Stimulated activated CD8-positive, alpha-beta memory T cell treated with anti-CD3 and anti-CD28 coated beads, Interleukin-15, amount 100 ng/mL, for 4 hours (primary cell): ENCODE measurements around the gene APOH.

Source experiments
- DNase-seq, 2 donors: peaks; one replicate each; pipeline ENCODE4 v3.0.0-alpha.2; 2020; ENCODE audit warnings: low read depth in 2 of 2

The APOH gene

DNA sequence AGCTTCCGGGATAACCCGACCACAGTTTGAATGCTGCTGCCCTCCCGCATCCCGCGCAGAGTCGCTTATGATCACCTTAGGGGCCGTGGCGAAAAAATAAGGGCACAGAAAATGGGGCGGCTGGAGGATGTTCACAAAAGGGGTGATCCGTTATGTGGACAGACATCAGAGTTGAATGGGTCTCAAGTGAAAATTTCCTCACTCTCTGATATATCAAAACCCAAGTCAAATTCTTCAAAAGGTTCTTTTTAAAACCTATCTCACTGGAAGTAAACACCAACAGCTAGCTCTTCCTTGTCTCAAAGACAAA, 36.9 kb downstream of the APOH start:
- no peak for DNase-seq

DNA sequence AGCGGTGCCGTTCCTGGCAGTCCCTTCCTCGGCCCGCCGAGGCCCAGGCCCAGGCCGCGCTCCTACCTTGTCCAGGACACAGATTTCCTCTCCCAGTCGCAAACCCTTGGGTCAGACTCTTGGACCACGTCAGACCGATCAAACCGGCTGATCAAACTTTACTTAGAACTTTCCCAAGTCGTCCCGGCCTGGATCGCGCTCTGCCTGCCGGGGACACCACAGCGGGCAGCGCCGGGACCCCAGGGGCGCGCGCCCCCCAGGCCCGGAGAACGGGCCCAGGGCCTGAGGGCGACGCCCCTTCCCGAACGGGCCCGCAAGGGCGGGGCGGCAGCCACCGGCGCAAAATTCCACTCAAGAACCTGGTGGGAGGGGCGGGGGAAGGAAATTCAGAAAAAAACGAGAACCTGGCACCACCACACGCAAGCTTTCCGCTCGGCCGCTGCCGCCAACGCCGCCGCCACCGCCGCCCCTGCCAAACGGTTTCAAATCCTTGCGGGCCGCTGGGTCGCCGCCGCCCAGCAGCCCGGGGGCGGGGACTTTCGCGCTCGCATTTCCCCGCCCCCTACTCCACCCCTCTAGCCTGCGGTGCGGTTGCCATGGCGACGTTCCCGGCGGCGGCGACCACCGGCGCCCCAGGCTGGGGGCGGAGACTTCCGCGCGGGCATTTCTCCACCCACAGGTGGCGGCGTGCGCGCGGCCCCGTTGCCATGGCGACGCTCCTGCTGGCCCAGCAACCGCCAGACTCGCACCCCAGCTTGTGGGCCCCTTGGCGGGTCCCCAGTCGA, 37.4 kb downstream of the APOH start, which contains the start of gene CEP112:
TSS of gene CEP112 (minus strand) at position 541 of the 785 bp plus-strand sequence.
- peak; percentile 84 to 87 for DNase-seq

GRCh38 chr17:66190738-66191592, 38.2 kb downstream of the APOH start:
- DNase-seq: no peak

GRCh38 chr17:66187718-66188117, 41.5 kb downstream of the APOH start:
- no peak for DNase-seq

DNA sequence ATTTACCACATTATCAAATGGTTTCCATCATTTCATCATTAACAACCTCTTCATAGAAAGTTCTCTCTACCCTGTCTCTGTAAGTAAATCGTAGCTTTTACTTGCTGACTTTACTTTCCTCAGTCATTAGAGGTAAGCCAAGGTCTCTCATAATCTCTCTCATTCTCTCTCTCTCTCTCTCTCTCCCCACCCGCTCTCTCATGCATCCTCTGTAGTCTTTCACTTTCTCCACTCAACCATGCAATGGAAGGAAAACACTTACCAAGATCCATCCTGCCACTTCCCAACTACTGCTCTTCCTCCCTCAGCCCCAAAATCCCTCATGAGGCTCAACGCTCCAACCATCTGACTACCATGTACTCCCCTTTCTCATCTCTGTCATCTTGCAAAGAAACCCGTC, 43.4 kb downstream of the APOH start:
- no peak for DNase-seq

GRCh38 chr17:66184392-66184791, 44.8 kb downstream of the APOH start:
- no peak for DNase-seq

DNA sequence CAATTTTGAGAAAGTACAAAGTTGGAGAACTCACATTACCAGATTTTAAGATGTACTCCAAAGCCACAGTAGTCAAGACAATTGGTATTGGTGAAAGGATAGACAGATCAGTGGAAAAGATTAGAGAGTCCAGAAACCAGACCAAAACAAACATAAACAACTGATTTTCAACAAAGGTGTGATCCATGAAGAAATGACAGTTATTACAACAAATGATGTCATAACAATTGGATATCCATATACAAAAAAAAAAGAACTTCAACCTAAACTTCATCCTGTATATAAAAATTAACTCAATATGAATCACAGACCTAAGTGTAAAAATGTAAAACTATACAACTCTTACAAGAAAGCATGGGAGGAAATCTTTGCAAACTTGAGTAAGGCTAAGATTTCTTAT, 45.7 kb downstream of the APOH start:
- DNase-seq: no peak

GRCh38 chr17:66178642-66179041, 50.6 kb downstream of the APOH start:
- DNase-seq: no peak

- DNase-seq: no peak
These were observed 52.2 kb downstream of the APOH start for GRCh38 chr17:66177048-66177447.

DNA sequence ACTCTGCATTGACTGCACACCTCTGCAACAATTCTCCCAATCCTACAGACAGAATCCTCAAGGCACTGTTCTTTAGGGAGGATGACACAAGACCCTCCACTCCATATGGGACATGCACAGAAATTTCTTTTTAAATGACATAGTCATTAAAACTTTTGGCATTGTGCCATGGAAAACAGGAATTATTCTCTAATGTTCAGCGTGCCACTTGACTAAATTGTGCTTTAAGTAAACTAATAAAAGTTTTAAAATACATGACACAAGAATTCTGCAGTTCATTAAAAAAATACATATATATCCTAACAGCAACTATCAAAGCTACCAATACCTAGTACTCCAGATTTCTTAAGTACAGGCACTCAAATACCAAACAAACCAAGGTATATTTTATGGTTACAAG, 53.3 kb downstream of the APOH start:
- no peak for DNase-seq

- no peak for DNase-seq
These were observed 56.5 kb downstream of the APOH start for GRCh38 chr17:66172691-66173223.

DNA sequence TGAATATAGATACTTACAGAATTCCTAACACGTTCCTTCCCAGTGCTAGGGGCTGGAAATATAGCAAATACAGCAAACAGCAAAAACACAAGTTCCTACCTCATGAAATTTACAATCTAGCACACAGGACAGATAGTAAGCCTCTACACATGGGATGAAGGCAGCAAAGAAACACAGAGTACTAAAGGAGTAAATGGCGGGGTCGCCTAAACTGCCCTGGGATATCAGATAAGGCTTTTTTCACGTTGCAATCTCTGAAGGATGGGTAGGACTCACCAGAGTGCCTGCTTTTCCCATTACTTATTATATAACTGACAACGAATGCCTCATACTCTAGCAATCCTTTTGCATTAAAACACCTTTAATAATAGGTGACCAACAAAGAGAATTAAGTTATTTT, 57.1 kb downstream of the APOH start:
- no peak for DNase-seq

- DNase-seq: no peak
These were observed 57.5 kb downstream of the APOH start for GRCh38 chr17:66171692-66172091.

GRCh38 chr17:66171172-66171571, 58.0 kb downstream of the APOH start:
- DNase-seq: no peak

DNA sequence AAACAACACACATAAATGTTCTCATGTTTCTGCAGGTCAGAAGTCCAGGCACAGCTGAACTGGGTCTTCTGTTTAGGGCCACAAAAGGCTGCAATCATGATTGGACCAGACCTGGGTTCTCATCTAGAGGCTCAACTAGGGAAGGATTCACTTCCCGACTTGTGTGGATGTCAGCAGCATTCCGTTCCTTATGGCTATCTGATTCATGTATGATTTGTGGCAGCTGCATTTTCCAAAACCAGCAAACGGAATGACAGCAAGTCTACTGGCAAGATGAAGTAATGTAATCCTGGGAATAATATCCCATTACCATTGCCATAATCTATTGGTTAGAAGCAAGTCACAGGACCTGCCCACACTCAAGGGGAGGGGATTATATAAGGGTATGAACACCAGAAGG, 59.4 kb downstream of the APOH start:
- no peak for DNase-seq

GRCh38 chr17:66167189-66167815, 61.9 kb downstream of the APOH start:
- no peak for DNase-seq

- DNase-seq: no peak
These were observed 63.6 kb downstream of the APOH start for GRCh38 chr17:66165537-66166123.
